Esophagus squamous epithelium (tissue), 4 donors: ENCODE data around the gene KCNJ6.

Experiments
- CTCF ChIP-seq, 6 experiments: fragments of 450-650 bp in 4 of 6; fragments of 200-600 bp in 2 of 6; sonication (generic) in 2 of 6; IDR thresholded peaks; one replicate each; pipeline ENCODE4 v1.5.1; 2016 to 2019; ENCODE audit warnings: antibody characterized with exemption in 6 of 6, mild to moderate bottlenecking in 4 of 6, moderate library complexity in 4 of 6
- POLR2A ChIP-seq, 4 donors: fragments of 450-650 bp; IDR thresholded peaks; one replicate each; pipeline ENCODE4 v1.6.1; 2017; ENCODE audit warnings: antibody characterized with exemption in 4 of 4, mild to moderate bottlenecking in 4 of 4, moderate library complexity in 3 of 4

DNA sequence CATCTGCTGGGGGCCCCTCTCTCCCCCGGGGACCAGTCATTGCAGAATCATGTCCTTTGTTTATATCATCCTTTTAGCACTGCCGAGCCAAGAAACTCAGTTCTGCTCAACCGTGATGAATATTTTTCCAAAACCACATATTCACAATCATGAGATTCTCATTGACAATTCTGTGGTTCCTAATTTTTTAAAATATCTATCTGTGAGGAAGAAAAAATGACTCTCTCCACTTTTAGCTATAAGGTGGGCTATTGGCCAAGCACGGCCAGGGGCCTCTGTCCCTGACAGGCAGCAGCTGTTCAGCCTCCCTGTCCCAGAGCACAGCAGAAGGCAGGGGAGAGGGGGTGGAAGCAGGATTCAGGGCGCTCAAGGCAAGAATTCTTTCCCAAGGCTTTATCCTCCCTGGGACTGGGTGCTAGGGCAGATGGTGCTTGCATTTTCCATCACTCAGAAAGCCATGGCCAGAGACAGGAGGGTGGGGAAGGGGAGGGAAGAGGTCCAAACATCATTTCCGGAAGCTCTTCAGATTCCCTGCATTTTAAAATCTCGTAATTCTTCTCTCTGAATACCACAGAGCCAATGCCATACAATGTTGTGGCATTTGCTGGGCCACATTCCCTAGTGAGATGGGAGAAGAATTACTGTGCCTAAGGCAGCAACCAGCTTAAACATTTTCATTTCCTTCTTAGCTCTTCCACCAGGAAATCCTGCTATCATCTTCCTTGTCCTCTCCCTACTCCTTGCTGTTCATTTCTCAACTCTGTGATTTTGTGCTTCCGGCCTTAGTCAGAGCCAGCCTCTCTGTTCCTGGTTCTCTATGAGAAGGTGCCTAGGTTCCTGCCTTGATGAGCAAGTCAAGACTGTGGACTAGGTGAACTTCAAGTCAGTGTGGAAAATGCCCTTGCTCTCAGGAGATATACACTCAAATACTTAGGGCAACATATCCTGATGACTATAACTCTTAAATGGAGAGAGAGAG, 60.3 kb downstream of the KCNJ6 start:
- no peak for TF ChIP-seq CTCF (IDR thresholded peaks at IDR 0.05)
- TF ChIP-seq POLR2A (IDR thresholded peaks at IDR 0.05), result no peak
